ENCODE measurements around the gene MDH2. TPM values are rescaled to one million over a fixed set of nuclear protein-coding genes. Genes with fewer than 3 reads are reported as not detected.
A peak's percentile ranks its signal among the peaks of the same experiment; 100 is the strongest.

The MDH2 gene
- total and polyA plus RNA-seq, 8 donors = 41.1 to 227 (median 85.3) TPM

GRCh38 chr7:76064208-76064970, 16.5 kb downstream of the MDH2 start:
- peaks cover 77 to 85% (median 85%) of the 10 kb centered on the region in 4 donors for H3K36me3 ChIP-seq
- DNase-seq = no peak

GRCh38 chr7:76065016-76065612, 17.2 kb downstream of the MDH2 start:
- H3K27me3 ChIP-seq = no peaks in the 10 kb centered on the region
- peaks cover 69 to 78% (median 77%) of the 10 kb centered on the region in 4 donors for H3K36me3 ChIP-seq
- 88 to 93% (median 90%) methylated on average over 12 to 14 of the region's 14 CpGs for WGBS, 5 donors
- DNase-seq = no peak
- peaks cover 0 to 33% (median 24%) of the 10 kb centered on the region in 4 donors for H3K4me1 ChIP-seq
- intact Hi-C loops (cut with DNase I; ENCODE audit: low total_unique reads) = no loop called here
- H3K27ac ChIP-seq = no peak overlapping the region
- no peaks in the 10 kb centered on the region for H3K9me3 ChIP-seq
- no peak overlapping the region for H3K4me3 ChIP-seq
- no peak for TF ChIP-seq EP300 (IDR thresholded peaks at IDR 0.05)
- no peak for TF ChIP-seq CTCF (IDR thresholded peaks at IDR 0.05)
- no peak for TF ChIP-seq POLR2AphosphoS5 (IDR thresholded peaks at IDR 0.05)
- no peak for TF ChIP-seq POLR2A (IDR thresholded peaks at IDR 0.05)

More at GRCh38 chr7:76064208-76064970, 16.5 kb downstream of the MDH2 start:
- H3K9me3 ChIP-seq = no peaks in the 10 kb centered on the region
- H3K27me3 ChIP-seq = no peaks in the 10 kb centered on the region
- H3K4me3 ChIP-seq = no peak overlapping the region
- peaks cover 0 to 30% (median 20%) of the 10 kb centered on the region in 4 donors for H3K4me1 ChIP-seq
- TF ChIP-seq POLR2AphosphoS5 (IDR thresholded peaks at IDR 0.05) (no peak), POLR2A (IDR thresholded peaks at IDR 0.05) (no peak), EP300 (IDR thresholded peaks at IDR 0.05) (no peak), CTCF (IDR thresholded peaks at IDR 0.05) (no peak)
- H3K27ac ChIP-seq = no peak overlapping the region
- 93 to 97% (median 96%) methylated on average over 24 of the region's 24 CpGs for WGBS, 5 donors
- intact Hi-C loops (cut with DNase I; ENCODE audit: low total_unique reads) = no loop called here

GRCh38 chr7:76066716-76067503, 19.0 kb downstream of the MDH2 start:
- no peaks in the 10 kb centered on the region for H3K9me3 ChIP-seq
- H3K4me1 ChIP-seq = peaks cover 0 to 23% (median 16%) of the 10 kb centered on the region in 4 donors
- no peak for DNase-seq
- H3K36me3 ChIP-seq = peaks cover 51 to 60% (median 59%) of the 10 kb centered on the region in 4 donors
- TF ChIP-seq EP300 (IDR thresholded peaks at IDR 0.05) (no peak), POLR2AphosphoS5 (IDR thresholded peaks at IDR 0.05) (no peak), CTCF (IDR thresholded peaks at IDR 0.05) (no peak), POLR2A (IDR thresholded peaks at IDR 0.05) (no peak)
- H3K4me3 ChIP-seq = no peak overlapping the region
- 92 to 96% (median 93%) methylated on average over 12 to 14 of the region's 14 CpGs for WGBS, 5 donors
- intact Hi-C loops (cut with DNase I; ENCODE audit: low total_unique reads) = no loop called here
- H3K27ac ChIP-seq = no peak overlapping the region
- no peaks in the 10 kb centered on the region for H3K27me3 ChIP-seq

GRCh38 chr7:76069238-76069638, 21.3 kb downstream of the MDH2 start:
- peaks cover 0 to 23% (median 6%) of the 10 kb centered on the region in 4 donors for H3K4me1 ChIP-seq
- 25 to 33% (median 27%) methylated on average over 8 of the region's 8 CpGs for WGBS, 5 donors
- peaks cover 0 to under 1% (median 0%) of the 10 kb centered on the region in 4 donors for H3K9me3 ChIP-seq
- H3K27ac ChIP-seq = peak overlapping the region in 1 of 5 donors; percentile 85
- TF ChIP-seq POLR2AphosphoS5 (IDR thresholded peaks at IDR 0.05) (peak in 2 of 3 donors; percentile 35 to 52), POLR2A (IDR thresholded peaks at IDR 0.05) (no peak), CTCF (IDR thresholded peaks at IDR 0.05) (peak in 3 of 7 experiments; percentile 13 to 16 (median 13)), EP300 (IDR thresholded peaks at IDR 0.05) (peak; percentile 55)
- peaks cover 31 to 37% (median 36%) of the 10 kb centered on the region in 4 donors for H3K36me3 ChIP-seq
- DNase-seq = peak; percentile 39 to 76
- no peaks in the 10 kb centered on the region for H3K27me3 ChIP-seq
- H3K4me3 ChIP-seq = no peak overlapping the region
- intact Hi-C loops (cut with DNase I; ENCODE audit: low total_unique reads) = no loop called here

Measured in stomach (tissue), 9 donors.